AG04449 (cell line): ENCODE results near the gene PROK2.
A peak's percentile ranks its signal among the peaks of the same experiment; 100 is the strongest.

Experiments used
- CTCF ChIA-PET: fragments of 350-600 bp; formaldehyde crosslinking; extraction: SDS; loops from one replicate; lab custom pipeline; 2021; ENCODE audit warnings: antibody characterized with exemption; lab: Yijun Ruan, JAX
- POLR2A ChIA-PET: fragments of 400-600, 350-600 bp; formaldehyde crosslinking; extraction: SDS; loops from one replicate; lab custom pipeline; 2020; ENCODE audit warnings: antibody characterized with exemption, inconsistent platforms; lab: Yijun Ruan, JAX
- DNase-seq: peaks from one replicate; pipeline ENCODE4 v3.0.0-alpha.2; 2010; ENCODE audit warnings: low read depth, low spot score
- H3K4me3 ChIP-seq: 2 replicates; pipeline ENCODE4 v1.5.1; 2011; ENCODE audit warnings: low read depth, mild to moderate bottlenecking, control low read depth, low read length
- TF ChIP-seq, protein P1 (sequence below): IDR thresholded peaks from one replicate; pipeline ENCODE4 v1.5.1; 2011; ENCODE audit warnings: mild to moderate bottlenecking, moderate library complexity, low read length, control low read depth, inconsistent platforms; ENCODE audit not compliant: insufficient read depth; ENCODE audit errors: missing control alignments

PROK2 gene

DNA sequence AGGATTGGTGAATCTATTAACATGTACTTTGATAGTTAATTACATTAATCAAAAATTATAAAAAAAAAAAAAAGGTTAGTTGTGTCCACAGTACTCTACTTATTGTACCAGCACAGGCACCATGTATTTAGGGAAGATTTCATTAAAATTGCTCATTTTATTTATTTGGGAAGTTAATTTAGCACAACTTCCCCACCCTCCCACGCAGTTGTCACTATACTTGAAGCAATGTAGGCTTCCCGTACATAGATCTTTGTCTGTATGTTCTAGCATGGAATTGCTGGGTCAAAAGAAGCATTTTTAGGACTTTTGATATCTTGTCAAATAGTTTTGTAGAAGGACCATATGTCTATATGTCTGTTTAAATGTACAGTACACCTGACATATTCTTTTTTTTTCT lies 26.9 kb downstream of the PROK2 start:
- DNase-seq: no peak
- no peak overlapping the region for H3K4me3 ChIP-seq
- CTCF ChIA-PET: interaction anchor here (1.7 kb wide), 1 partner anchor 28 kb away, joined by 7 read pairs; no protein-coding TSS in a partner anchor
- TF ChIP-seq, protein P1, sequence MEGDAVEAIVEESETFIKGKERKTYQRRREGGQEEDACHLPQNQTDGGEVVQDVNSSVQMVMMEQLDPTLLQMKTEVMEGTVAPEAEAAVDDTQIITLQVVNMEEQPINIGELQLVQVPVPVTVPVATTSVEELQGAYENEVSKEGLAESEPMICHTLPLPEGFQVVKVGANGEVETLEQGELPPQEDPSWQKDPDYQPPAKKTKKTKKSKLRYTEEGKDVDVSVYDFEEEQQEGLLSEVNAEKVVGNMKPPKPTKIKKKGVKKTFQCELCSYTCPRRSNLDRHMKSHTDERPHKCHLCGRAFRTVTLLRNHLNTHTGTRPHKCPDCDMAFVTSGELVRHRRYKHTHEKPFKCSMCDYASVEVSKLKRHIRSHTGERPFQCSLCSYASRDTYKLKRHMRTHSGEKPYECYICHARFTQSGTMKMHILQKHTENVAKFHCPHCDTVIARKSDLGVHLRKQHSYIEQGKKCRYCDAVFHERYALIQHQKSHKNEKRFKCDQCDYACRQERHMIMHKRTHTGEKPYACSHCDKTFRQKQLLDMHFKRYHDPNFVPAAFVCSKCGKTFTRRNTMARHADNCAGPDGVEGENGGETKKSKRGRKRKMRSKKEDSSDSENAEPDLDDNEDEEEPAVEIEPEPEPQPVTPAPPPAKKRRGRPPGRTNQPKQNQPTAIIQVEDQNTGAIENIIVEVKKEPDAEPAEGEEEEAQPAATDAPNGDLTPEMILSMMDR: no peak
- POLR2A ChIA-PET: no interaction called here

DNA sequence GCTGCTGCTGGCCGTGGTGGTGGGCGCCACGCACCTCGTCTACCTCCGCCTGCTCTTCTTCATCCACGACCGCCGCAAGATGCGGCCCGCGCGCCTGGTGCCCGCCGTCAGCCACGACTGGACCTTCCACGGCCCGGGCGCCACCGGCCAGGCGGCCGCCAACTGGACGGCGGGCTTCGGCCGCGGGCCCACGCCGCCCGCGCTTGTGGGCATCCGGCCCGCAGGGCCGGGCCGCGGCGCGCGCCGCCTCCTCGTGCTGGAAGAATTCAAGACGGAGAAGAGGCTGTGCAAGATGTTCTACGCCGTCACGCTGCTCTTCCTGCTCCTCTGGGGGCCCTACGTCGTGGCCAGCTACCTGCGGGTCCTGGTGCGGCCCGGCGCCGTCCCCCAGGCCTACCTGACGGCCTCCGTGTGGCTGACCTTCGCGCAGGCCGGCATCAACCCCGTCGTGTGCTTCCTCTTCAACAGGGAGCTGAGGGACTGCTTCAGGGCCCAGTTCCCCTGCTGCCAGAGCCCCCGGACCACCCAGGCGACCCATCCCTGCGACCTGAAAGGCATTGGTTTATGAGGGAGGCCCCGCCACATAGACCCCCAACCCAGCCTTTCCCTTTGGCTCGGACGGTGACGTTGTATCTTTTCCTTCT lies 30.2 kb downstream of the PROK2 start:
- TF ChIP-seq, protein P1: no peak
- no peak for DNase-seq
- POLR2A ChIA-PET: no interaction called here
- CTCF ChIA-PET: interaction anchor here (0.9 kb wide), 1 partner anchor 23 kb away, joined by 3 read pairs; no protein-coding TSS in a partner anchor
- H3K4me3 ChIP-seq: no peak overlapping the region

GRCh38 chr3:71753701-71754609 lies 31.0 kb downstream of the PROK2 start, which contains the start of gene GPR27:
GPR27 (plus strand) TSS chr3:71753855; CDS start chr3:71754050, 195 bp downstream.
- DNase-seq: no peak
- H3K4me3 ChIP-seq: peak within 1 kb of the TSS; percentile 49

DNA sequence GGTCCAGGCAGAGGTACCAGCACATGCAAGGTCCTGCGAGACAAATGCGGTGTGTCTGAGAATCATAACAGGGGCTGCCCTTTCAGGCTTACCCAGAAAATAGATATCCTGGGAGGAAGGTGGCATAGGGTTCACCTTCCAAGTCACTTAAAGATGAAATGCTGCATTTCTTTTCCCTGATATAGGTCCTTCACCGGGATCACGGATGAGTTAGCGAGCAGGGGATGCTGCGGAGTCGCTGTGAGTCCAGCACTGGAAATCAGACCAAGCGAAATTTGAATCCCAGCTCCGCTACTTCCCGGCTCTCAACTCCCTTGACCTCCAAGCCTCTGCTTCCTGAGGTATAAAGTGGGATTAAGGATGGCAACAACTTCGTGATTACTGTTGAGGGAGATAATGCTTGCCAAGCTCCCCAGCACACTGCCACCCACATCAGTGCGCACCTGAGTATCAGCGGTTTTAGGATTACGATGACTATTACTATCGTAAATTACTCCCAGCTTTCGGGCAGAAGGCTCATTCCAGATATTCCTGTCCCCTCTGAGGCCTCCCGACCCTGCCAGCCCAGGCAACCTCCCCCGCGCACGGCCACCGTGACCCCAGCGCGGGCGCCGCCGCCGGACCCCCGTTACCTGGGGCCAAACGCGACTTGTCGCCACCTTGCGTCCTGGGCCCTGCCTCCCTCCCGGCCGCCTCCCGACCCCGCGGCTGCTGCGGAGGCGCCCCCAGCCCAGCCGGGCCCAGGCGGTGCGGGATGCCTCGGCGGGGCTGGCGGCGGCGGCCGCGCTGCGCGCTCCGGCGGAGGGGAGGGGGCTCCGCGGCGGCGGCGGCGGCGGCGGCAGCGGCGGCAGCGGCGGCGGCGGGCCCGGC lies 31.9 kb downstream of the PROK2 start:
- POLR2A ChIA-PET: no interaction called here
- no peak for DNase-seq
- CTCF ChIA-PET: no interaction called here
- TF ChIP-seq, protein P1: no peak
- no peak overlapping the region for H3K4me3 ChIP-seq

More at GRCh38 chr3:71753701-71754609, 31.0 kb downstream of the PROK2 start, which contains the start of gene GPR27:
- TF ChIP-seq, protein P1: no peak
- ChIA-PET POLR2A (no interaction called here), CTCF (no interaction called here)

DNA sequence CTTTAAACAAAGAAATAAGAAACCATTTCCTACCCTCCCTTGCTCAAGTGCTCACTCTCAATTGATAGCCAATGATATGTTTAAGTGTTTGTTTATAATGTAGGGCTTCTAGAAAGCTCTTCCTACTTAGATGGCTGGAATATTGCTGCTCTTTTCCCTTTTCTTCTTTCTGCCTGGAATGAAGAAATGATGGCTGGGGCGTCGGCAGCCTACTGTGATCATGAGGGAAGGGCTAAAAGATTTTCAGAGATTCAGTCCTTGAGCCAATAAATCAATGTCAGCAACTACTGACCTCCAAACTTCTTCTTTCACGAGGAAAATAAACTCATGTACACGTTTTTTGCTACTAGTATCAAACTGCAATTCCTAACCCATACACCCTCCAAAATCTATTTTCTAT lies 33.3 kb downstream of the PROK2 start:
- ChIA-PET CTCF (interaction anchor here (1.0 to 3.1 kb wide), 2 partner anchors 12 to 21 kb away, joined by 3 to 15 read pairs; no protein-coding TSS in a partner anchor), POLR2A (no interaction called here)
- TF ChIP-seq, protein P1: no peak
- no peak overlapping the region for H3K4me3 ChIP-seq
- DNase-seq: no peak
